ENCODE data around the gene ARHGAP45.

DNA sequence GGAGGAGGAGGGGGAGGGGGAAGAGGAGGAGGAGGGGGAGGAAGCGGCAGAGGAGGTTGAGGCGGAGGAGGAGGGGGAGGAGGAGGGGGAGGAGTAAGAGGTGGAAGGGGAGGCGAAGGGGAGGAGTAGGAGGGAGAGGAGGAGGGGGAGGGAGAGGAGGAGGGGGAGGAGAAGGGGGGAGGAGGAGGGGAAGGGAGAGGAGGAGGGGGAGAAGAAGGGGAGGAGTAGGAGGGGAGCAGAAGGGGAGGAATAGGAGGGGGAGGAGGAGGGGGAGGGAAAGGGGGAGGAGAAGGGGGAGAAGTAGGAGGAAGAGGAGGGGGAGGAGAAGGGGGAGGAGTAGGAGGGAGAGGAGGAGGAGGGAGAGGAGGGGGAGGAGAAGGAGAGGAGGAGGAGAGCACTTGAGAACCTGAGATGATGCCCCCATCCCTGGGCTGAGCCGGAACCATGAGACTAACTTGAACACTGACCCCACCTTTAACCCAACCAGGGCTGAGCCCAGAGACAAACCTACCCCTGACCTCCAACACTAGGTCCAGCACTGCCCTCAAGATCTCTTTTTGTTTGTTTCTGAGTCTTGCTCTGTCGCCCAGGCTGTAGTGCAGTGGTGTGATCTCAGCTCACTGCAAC is 14.5 kb upstream of the ARHGAP45 start:
- TF ChIP-seq, protein P1, sequence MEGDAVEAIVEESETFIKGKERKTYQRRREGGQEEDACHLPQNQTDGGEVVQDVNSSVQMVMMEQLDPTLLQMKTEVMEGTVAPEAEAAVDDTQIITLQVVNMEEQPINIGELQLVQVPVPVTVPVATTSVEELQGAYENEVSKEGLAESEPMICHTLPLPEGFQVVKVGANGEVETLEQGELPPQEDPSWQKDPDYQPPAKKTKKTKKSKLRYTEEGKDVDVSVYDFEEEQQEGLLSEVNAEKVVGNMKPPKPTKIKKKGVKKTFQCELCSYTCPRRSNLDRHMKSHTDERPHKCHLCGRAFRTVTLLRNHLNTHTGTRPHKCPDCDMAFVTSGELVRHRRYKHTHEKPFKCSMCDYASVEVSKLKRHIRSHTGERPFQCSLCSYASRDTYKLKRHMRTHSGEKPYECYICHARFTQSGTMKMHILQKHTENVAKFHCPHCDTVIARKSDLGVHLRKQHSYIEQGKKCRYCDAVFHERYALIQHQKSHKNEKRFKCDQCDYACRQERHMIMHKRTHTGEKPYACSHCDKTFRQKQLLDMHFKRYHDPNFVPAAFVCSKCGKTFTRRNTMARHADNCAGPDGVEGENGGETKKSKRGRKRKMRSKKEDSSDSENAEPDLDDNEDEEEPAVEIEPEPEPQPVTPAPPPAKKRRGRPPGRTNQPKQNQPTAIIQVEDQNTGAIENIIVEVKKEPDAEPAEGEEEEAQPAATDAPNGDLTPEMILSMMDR (IDR thresholded peaks at IDR 0.05; ENCODE audit: insufficient read depth, low read depth, low read length) = no peak
- no peak for TF ChIP-seq EZH2 (IDR thresholded peaks at IDR 0.05; ENCODE audit: insufficient read depth, low read length)

Data from astrocyte (in vitro differentiated cells and primary cell).